Heart right ventricle (tissue), 16 donors: Measurements from ENCODE around the gene SIGLEC5. TPM values are rescaled to one million over a fixed set of nuclear protein-coding genes. Genes with fewer than 3 reads are reported as not detected.
"Not testable (repeated sequence)": the region's sequence is repeated elsewhere in the genome, so short reads cannot be mapped to it uniquely, and the experiment has no call there.

Experiments used
- ATAC-seq, 8 donors: fragments of 200-7000 bp; cut with Tn5 transposase; one replicate each; pipeline ENCODE4 v1.9.1; 2020; ENCODE audit warnings: mild to moderate bottlenecking in 8 of 8, moderate library complexity in 8 of 8, moderate number of reproducible peaks in 1 of 8
- DNase-seq, 2 donors: peaks; one replicate each; pipeline ENCODE4 v3.0.0-alpha.2; 2020
- H3K27ac ChIP-seq, 10 donors: fragments of 200-600 bp; sonication (generic) in 2 of 10; one replicate each; pipeline versions ENCODE4 v1.5.0 to v1.8.0; 2020 to 2022; ENCODE audit warnings: mild to moderate bottlenecking in 3 of 10
- H3K27me3 ChIP-seq, 7 donors: fragments of 200-600 bp; one replicate each; pipeline ENCODE4 v1.8.0; 2021 to 2022; ENCODE audit warnings: mild to moderate bottlenecking in 2 of 7
- H3K36me3 ChIP-seq, 9 donors: fragments of 200-600 bp; sonication (generic) in 1 of 9; one replicate each; pipeline versions ENCODE4 v1.5.0 to v1.8.0; 2020 to 2022; ENCODE audit warnings: mild to moderate bottlenecking in 2 of 9
- H3K4me1 ChIP-seq, 9 donors: fragments of 200-600 bp; sonication (generic) in 1 of 9; one replicate each; pipeline versions ENCODE4 v1.5.0 to v1.8.0; 2020 to 2022; ENCODE audit warnings: mild to moderate bottlenecking in 4 of 9
- H3K4me3 ChIP-seq, 10 donors: fragments of 200-600 bp; sonication (generic) in 2 of 10; one replicate each; pipeline versions ENCODE4 v1.5.0 to v1.8.0; 2020 to 2022; ENCODE audit warnings: mild to moderate bottlenecking in 7 of 10, moderate library complexity in 2 of 10
- H3K9me3 ChIP-seq, 11 donors: fragments of 200-600 bp in 10 of 11; sonication (generic) in 2 of 11; one replicate each; pipeline versions ENCODE4 v1.5.0 to v1.8.0; 2013 to 2022; ENCODE audit warnings: mild to moderate bottlenecking in 2 of 11, control low read depth in 1 of 11, moderate library complexity in 1 of 11
- CTCF ChIP-seq, 9 donors: fragments of 200-600 bp; sonication (generic) in 2 of 9; IDR thresholded peaks; one replicate each; pipeline versions ENCODE4 v1.5.0 to v1.8.0; 2021 to 2022; ENCODE audit warnings: antibody characterized with exemption in 9 of 9, mild to moderate bottlenecking in 5 of 9, moderate library complexity in 1 of 9
- WGBS, 2 donors: extraction: QIAGEN DNeasy Blood & Tissue Kit; methylation state at CpG; one replicate each; pipeline ENCODE4 v1.1.7; 2013; ENCODE audit warnings: inconsistent platforms in 1 of 2; 5-methylcytosine and 5-hydroxymethylcytosine counted together
- intact Hi-C, 10 donors: fragments of 100-400 bp; cut with DNase I; formaldehyde crosslinking; loops; one replicate each; pipeline versions ENCODE4 v1.11.1 to v1.14.2; 2022
- polyA plus RNA-seq, 2 donors: library from polyadenylated mRNA; stranded (reverse); fragments of 200-250 nt; gene quantifications; one replicate each; pipeline ENCODE4 v1.2.3, GENCODE V29; 2013
- total RNA-seq, 10 donors: library from RNA; stranded (reverse); fragmentation: NEBNext Ultra II Directional in 3 of 10; extraction: Animal tissue kit (Norgen Biotek cat#: 25700) in 3 of 10; gene quantifications; one replicate each; pipeline versions ENCODE4 v1.2.1 to v1.2.4, GENCODE V29; 2021 to 2023
- donor health status: Arrhythmogenic right ventricular cardiomyopathy.
- donor health status: ischemic (EF 13 %, LVEDD 7.1; RV severe dilation, severe dysfunction).
- donor health status: healthy with polysubstance abuse.
- donor health status: DM: no; HTN: yes; CAD: no.
- donor health status: DM: no; HTN: no; CAD: no.
- donor health status: ischemic (EF 25% LVEDD 6.9; RV normal size, moderate dysfunction).
- donor health status: ischemic (EF 25% LVEDD 5.7; RV mildly dilated, moderate dysfunction).
- donor health status: healthy.
- donor health status: DM: yes; HTN: yes; CAD: no.
- donor health status: Ischemic cardiomyopathy.
- donor health status: ischemic (EF 35%, LVEDD 5.7; RV mildly dilated, moderate dysfunction).
- donor health status: nonischemic (EF 11% LVEDD 7.7; RV severe dilation, severe dysfunction).
- donor health status: DM: yes; HTN: yes; CAD: no.
- donor health status: PGD.
- donor health status: ischemic (EF 29% LVEDD 5.4; RV normal size, mild dysfunction).
- donor health status: nonischemic (EF 23%, LVEDD 6.1; RV moderate dilation, normal function).

The SIGLEC5 gene
- total and polyA plus RNA-seq, 12 donors: 0.01 to 1.2 (median 0.34) TPM; not detected in 4

GRCh38 chr19:51647318-51647717 lies 17.1 kb upstream of the SIGLEC5 start:
- DNase-seq (no peak), ATAC-seq (no peak)
- intact Hi-C loops: no loop called here
- peak overlapping the region in 1 of 10 donors; percentile 55 for H3K27ac ChIP-seq
- WGBS, 2 donors: 88 to 91% methylated on average over 6 of the region's 6 CpGs
- H3K36me3 ChIP-seq: peaks cover 0 to 9% (median 0%) of the 10 kb centered on the region in 9 donors
- no peak for TF ChIP-seq CTCF (IDR thresholded peaks at IDR 0.05)
- H3K9me3 ChIP-seq: no peaks in the 10 kb centered on the region
- peaks cover 0 to 35% (median 0%) of the 10 kb centered on the region in 9 donors for H3K4me1 ChIP-seq
- H3K4me3 ChIP-seq: no peak overlapping the region
- H3K27me3 ChIP-seq: peaks cover 0 to 23% (median 8%) of the 10 kb centered on the region in 7 donors

- H3K4me3 ChIP-seq: peak within 1 kb of the TSS in 1 of 10 donors; percentile 42
- ATAC-seq: peak in 5 of 8 donors; percentile 34 to 78 (median 72)
Measured at GRCh38 chr19:51646730-51647129, 16.5 kb upstream of the SIGLEC5 start, which contains the start of gene SIGLEC14. TSS of gene SIGLEC14 (minus strand) at chr19:51646825. CDS start at chr19:51646759, 66 bp downstream.

GRCh38 chr19:51644636-51645271 lies 14.6 kb upstream of the SIGLEC5 start:
- H3K4me3 ChIP-seq: peak overlapping the region in 2 of 10 donors; percentile 5 to 42
- 38 to 39% methylated on average over 11 of the region's 11 CpGs for WGBS, 2 donors
- peaks cover 0 to 30% (median 0%) of the 10 kb centered on the region in 9 donors for H3K4me1 ChIP-seq
- intact Hi-C loops: no loop called here
- peaks cover 0 to 9% (median 0%) of the 10 kb centered on the region in 9 donors for H3K36me3 ChIP-seq
- ATAC-seq (peak in 2 of 8 donors; percentile 22 to 50), DNase-seq (no peak)
- TF ChIP-seq CTCF (IDR thresholded peaks at IDR 0.05): no peak
- H3K27ac ChIP-seq: peak overlapping the region in 1 of 10 donors; percentile 69
- peaks cover 0 to 14% (median 7%) of the 10 kb centered on the region in 7 donors for H3K27me3 ChIP-seq
- no peaks in the 10 kb centered on the region for H3K9me3 ChIP-seq

More at GRCh38 chr19:51646730-51647129, 16.5 kb upstream of the SIGLEC5 start, which contains the start of gene SIGLEC14:
- H3K9me3 ChIP-seq, DNase-seq, intact Hi-C loops, H3K36me3 ChIP-seq: not testable (repeated sequence)
- Histone ChIP-seq H3K27ac (peak within 1 kb of the TSS in 1 of 10 donors; percentile 55), H3K4me1 (peaks cover 0 to 35% (median 0%) of the 10 kb centered on the region in 9 donors), H3K27me3 (peaks cover 0 to 23% (median 4%) of the 10 kb centered on the region in 7 donors)
- 26 to 30% methylated on average over 3 to 6 of the region's 10 CpGs for WGBS, 2 donors

GRCh38 chr19:51641648-51642047 lies 11.4 kb upstream of the SIGLEC5 start:
- Histone ChIP-seq H3K4me3 (no peak overlapping the region), H3K9me3 (peaks cover 0 to 4% (median 0%) of the 10 kb centered on the region in 11 donors), H3K27ac (no peak overlapping the region), H3K4me1 (peaks cover 0 to 21% (median 0%) of the 10 kb centered on the region in 9 donors), H3K27me3 (peaks cover 0 to 12% (median 0%) of the 10 kb centered on the region in 7 donors), H3K36me3 (peaks cover 0 to 9% (median 0%) of the 10 kb centered on the region in 9 donors)
- ATAC-seq (no peak), DNase-seq (no peak)
- TF ChIP-seq CTCF (IDR thresholded peaks at IDR 0.05): no peak
- intact Hi-C loops: no loop called here

GRCh38 chr19:51640386-51640785 lies 10.2 kb upstream of the SIGLEC5 start:
- Histone ChIP-seq H3K4me1 (peaks cover 0 to 21% (median 0%) of the 10 kb centered on the region in 9 donors), H3K27ac (no peak overlapping the region), H3K4me3 (no peak overlapping the region), H3K9me3 (peaks cover 0 to 4% (median 0%) of the 10 kb centered on the region in 11 donors), H3K27me3 (peaks cover 0 to 12% (median 0%) of the 10 kb centered on the region in 7 donors), H3K36me3 (peaks cover 0 to 9% (median 0%) of the 10 kb centered on the region in 9 donors)
- no peak for TF ChIP-seq CTCF (IDR thresholded peaks at IDR 0.05)
- ATAC-seq: no peak
- 89 to 94% methylated on average over 3 of the region's 3 CpGs for WGBS, 2 donors
- intact Hi-C loops: no loop called here
- no peak for DNase-seq
